CD4-positive, alpha-beta memory T cell (primary cell): ENCODE results near the gene PTPRS. TPM values are rescaled to one million over a fixed set of nuclear protein-coding genes. Genes with fewer than 3 reads are reported as not detected.

Source experiments
- CTCF ChIA-PET: fragments of 350-600 bp; sonication (Branson Sonifier 250); formaldehyde crosslinking; loops from one replicate; lab custom pipeline; 2021; ENCODE audit warnings: inconsistent platforms; ENCODE audit not compliant: partially characterized antibody; lab: Charles Lee
- POLR2A ChIA-PET: fragments of 350-600 bp; sonication (Branson Sonifier 250); formaldehyde crosslinking; loops from one replicate; lab custom pipeline; 2021; ENCODE audit not compliant: partially characterized antibody; lab: Charles Lee
- DNase-seq, 5 donors: peaks; one replicate each; pipeline versions ENCODE4 v3.0.0 to v3.0.0-alpha.2; 2020 to 2022; ENCODE audit warnings: mixed read lengths in 1 of 5
- H3K27ac ChIP-seq: one replicate; pipeline ENCODE4 v1.7.0; 2013; ENCODE audit warnings: low read depth, low read length
- H3K27me3 ChIP-seq: 2 replicates; pipeline ENCODE4 v1.7.0; 2013; ENCODE audit warnings: mild to moderate bottlenecking, low read length, moderate library complexity; ENCODE audit not compliant: insufficient read depth
- H3K36me3 ChIP-seq: 2 replicates; pipeline ENCODE4 v1.7.0; 2013; ENCODE audit warnings: mild to moderate bottlenecking, low read length, moderate library complexity; ENCODE audit not compliant: insufficient read depth
- H3K4me1 ChIP-seq: 2 replicates; pipeline ENCODE4 v1.7.0; 2013; ENCODE audit warnings: mild to moderate bottlenecking, low read length, moderate library complexity; ENCODE audit not compliant: insufficient read depth
- H3K4me3 ChIP-seq, 2 donors: one replicate each; pipeline ENCODE4 v1.7.0; 2013; ENCODE audit warnings: low read length in 2 of 2, mild to moderate bottlenecking in 1 of 2
- H3K9me3 ChIP-seq, 2 donors: one replicate each; pipeline ENCODE4 v1.7.0; 2013; ENCODE audit warnings: low read length in 2 of 2, control low read depth in 1 of 2; ENCODE audit not compliant: control insufficient read depth in 1 of 2
- H3K27ac Mint-ChIP-seq, 7 donors: one replicate each; pipeline ENCODE4 v1.8.0; 2020 to 2021; ENCODE audit warnings: mixed read lengths in 7 of 7, mild to moderate bottlenecking in 6 of 7, inconsistent platforms in 3 of 7, moderate library complexity in 3 of 7
- H3K27me3 Mint-ChIP-seq, 2 donors: one replicate each; pipeline ENCODE4 v1.8.0; 2020 to 2021; ENCODE audit warnings: mixed read lengths in 2 of 2
- H3K36me3 Mint-ChIP-seq, 2 donors: one replicate each; pipeline ENCODE4 v1.8.0; 2020 to 2021; ENCODE audit warnings: mixed read lengths in 2 of 2, inconsistent platforms in 1 of 2, mild to moderate bottlenecking in 1 of 2
- H3K4me1 Mint-ChIP-seq, 4 donors: one replicate each; pipeline ENCODE4 v1.8.0; 2020 to 2021; ENCODE audit warnings: mixed read lengths in 4 of 4, mild to moderate bottlenecking in 1 of 4
- H3K4me3 Mint-ChIP-seq, 8 donors: one replicate each; pipeline ENCODE4 v1.8.0; 2020 to 2021; ENCODE audit warnings: mixed read lengths in 8 of 8, mild to moderate bottlenecking in 7 of 8, moderate library complexity in 6 of 8, inconsistent platforms in 3 of 8
- H3K9me3 Mint-ChIP-seq, 8 donors: one replicate each; pipeline ENCODE4 v1.8.0; 2020 to 2021; ENCODE audit warnings: mixed read lengths in 8 of 8, mild to moderate bottlenecking in 5 of 8, inconsistent platforms in 3 of 8, moderate library complexity in 1 of 8
- intact Hi-C: fragments of 100-400 bp; cut with micrococcal nuclease; formaldehyde crosslinking; loops from one replicate; pipeline ENCODE4 v1.15.1; 2023
- polyA plus RNA-seq, 2 donors: library from polyadenylated mRNA; unstranded; fragments of 300-500 nt; fragmentation: Illumina TruSeq; gene quantifications; one replicate each; pipeline ENCODE4 v1.2.3, GENCODE V29; 2021
- total RNA-seq, 2 experiments: library from RNA; stranded (reverse); gene quantifications; one replicate each; pipeline ENCODE4 v1.2.3, GENCODE V29; 2021

PTPRS gene
- total and polyA plus RNA-seq, 4 experiments from 2014 or later = 0.20 to 0.30 (median 0.26) TPM; not detected in 1

DNA sequence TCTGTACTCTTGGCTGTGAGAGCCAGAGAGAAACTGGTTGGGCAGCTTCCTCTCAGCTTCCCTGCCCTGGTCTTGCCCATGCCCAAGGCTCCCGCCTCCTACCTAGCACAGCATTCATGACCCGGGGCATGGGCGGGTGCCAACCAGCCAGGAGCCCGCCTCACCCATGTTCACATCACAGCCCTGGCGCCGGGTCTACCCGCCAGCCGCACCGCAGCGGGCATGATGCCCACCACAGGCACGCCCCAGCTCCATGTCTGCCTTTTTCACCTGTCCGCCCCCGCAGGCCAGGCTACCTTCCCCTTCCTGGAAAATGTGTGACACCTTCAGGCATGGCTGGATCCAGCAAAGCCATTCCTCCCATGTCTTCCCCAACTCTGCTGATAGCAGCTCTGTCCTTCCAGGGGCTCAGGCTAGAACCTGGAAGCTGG, 42.1 kb downstream of the PTPRS start:
- Histone ChIP-seq H3K27ac (no peak overlapping the region), H3K4me3 (no peak overlapping the region), H3K4me1 (no peaks in the 10 kb centered on the region), H3K27me3 (no peaks in the 10 kb centered on the region), H3K9me3 (no peaks in the 10 kb centered on the region), H3K36me3 (no peaks in the 10 kb centered on the region)
- POLR2A ChIA-PET = no interaction called here
- DNase-seq = no peak
- intact Hi-C loops = no loop called here
- Mint-ChIP-seq H3K4me3 (no peak overlapping the region), H3K36me3 (no peaks in the 10 kb centered on the region), H3K27ac (no peak overlapping the region), H3K27me3 (peaks cover 1 to 5% of the 10 kb centered on the region in 2 donors), H3K9me3 (peaks cover 0 to 8% (median 0%) of the 10 kb centered on the region in 8 donors), H3K4me1 (peaks cover 0 to 5% (median under 1%) of the 10 kb centered on the region in 4 donors)
- CTCF ChIA-PET = no interaction called here

DNA sequence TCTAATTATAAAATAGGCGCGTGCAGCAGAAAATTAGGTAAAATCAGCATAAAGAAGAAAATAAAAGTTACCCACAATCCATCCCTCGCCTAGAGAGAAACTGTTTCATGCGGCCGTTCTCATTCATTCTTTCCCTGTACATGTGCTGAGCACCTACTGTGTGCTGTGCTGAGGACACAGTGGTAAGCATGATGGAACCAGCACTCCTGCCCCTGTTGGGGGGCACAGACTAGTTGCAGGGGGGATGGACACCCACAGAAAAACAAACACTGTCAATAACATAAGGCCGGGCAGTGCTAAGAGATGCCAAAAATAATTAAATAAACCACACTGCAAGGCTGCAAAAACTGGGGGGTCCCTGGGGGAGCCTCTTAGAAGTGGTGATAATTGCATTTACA, 43.3 kb downstream of the PTPRS start:
- H3K36me3 Mint-ChIP-seq = no peaks in the 10 kb centered on the region
- no peak overlapping the region for H3K4me3 Mint-ChIP-seq
- DNase-seq = no peak
- Histone ChIP-seq H3K4me3 (no peak overlapping the region), H3K9me3 (no peaks in the 10 kb centered on the region), H3K4me1 (peaks cover 3% of the 10 kb centered on the region), H3K36me3 (no peaks in the 10 kb centered on the region), H3K27ac (no peak overlapping the region), H3K27me3 (peaks cover 2% of the 10 kb centered on the region)
- intact Hi-C loops = no loop called here
- ChIA-PET CTCF (no interaction called here), POLR2A (no interaction called here)
- peaks cover 0 to 8% (median 0%) of the 10 kb centered on the region in 8 donors for H3K9me3 Mint-ChIP-seq
- H3K4me1 Mint-ChIP-seq = peaks cover 0 to 8% (median 2%) of the 10 kb centered on the region in 4 donors
- peaks cover 1 to 5% of the 10 kb centered on the region in 2 donors for H3K27me3 Mint-ChIP-seq
- peak overlapping the region in 2 of 7 donors; percentile 15 to 36 for H3K27ac Mint-ChIP-seq

DNA sequence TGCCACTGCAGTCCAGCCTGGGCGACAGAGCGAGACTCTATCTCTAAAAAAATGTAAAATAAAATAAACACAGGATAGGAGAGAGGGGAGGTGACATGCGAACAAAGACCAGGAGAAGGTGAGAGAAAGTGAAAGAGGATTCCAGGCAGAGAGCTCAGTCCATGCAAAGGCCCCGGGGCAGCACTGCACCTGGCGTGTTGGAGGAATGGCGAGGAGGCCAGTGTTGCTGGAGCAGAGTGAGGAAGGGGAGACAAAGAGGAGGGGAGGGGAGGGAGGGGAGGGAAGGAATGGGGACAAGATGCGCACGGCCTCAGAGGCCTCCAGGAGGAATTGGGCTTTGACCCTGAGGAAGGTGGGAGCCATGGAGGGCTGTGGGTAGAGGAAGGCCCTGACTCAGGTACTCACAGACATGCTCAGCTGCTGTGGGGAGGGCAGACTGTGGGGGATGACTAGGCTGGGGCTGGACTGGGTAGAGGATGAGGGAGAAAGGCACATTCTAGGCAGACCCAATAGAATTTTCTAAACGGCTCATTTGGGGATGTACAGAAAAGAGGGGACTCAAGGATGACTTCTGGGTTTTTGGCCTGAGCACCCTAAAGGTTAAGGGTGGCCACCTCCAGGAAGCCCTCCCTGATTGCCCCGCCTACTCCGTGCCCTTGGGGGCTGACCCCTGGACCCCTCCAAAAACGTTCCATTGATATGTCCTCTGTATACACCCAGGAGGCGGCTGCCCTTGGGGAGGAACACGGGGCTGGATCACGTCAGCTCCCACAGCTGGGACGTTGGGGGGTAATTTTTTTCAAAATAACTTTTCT, 43.9 kb downstream of the PTPRS start:
- ChIA-PET POLR2A (no interaction called here), CTCF (no interaction called here)
- peak overlapping the region in 1 of 7 donors; percentile 15 for H3K27ac Mint-ChIP-seq
- intact Hi-C loops = no loop called here
- no peak overlapping the region for H3K4me3 Mint-ChIP-seq
- no peaks in the 10 kb centered on the region for H3K36me3 ChIP-seq
- H3K36me3 Mint-ChIP-seq = no peaks in the 10 kb centered on the region
- H3K4me1 Mint-ChIP-seq = peaks cover 2 to 14% (median 7%) of the 10 kb centered on the region in 4 donors
- H3K27ac ChIP-seq = no peak overlapping the region
- no peak overlapping the region for H3K4me3 ChIP-seq
- DNase-seq = no peak
- peaks cover 9% of the 10 kb centered on the region for H3K4me1 ChIP-seq
- peaks cover 5 to 10% of the 10 kb centered on the region in 2 donors for H3K27me3 Mint-ChIP-seq
- H3K9me3 ChIP-seq = no peaks in the 10 kb centered on the region
- peaks cover 9% of the 10 kb centered on the region for H3K27me3 ChIP-seq
- peaks cover 0 to 8% (median 0%) of the 10 kb centered on the region in 8 donors for H3K9me3 Mint-ChIP-seq

DNA sequence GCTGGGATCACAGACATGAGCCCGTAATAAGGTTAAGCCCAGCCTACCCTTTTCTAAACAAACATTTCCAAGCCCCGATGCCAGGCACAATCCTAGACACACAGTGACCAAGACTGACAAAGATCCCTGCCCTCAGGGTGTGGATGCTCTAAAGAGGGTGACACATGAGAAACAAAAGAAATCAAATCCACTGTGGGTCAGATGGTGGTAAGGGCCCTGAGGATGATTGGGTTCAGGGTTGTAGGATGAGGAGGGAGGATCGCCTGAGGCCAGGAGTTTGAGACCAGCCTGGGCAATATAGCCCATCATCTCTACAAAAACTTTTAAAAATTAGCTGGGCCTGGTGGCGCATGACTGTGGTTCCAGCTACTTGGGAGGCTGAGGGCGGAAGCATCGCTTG, 44.6 kb downstream of the PTPRS start:
- Histone ChIP-seq H3K4me1 (peaks cover 12% of the 10 kb centered on the region), H3K27me3 (peaks cover 10% of the 10 kb centered on the region), H3K36me3 (no peaks in the 10 kb centered on the region), H3K9me3 (no peaks in the 10 kb centered on the region), H3K27ac (no peak overlapping the region), H3K4me3 (no peak overlapping the region)
- peaks cover 0 to 8% (median 0%) of the 10 kb centered on the region in 8 donors for H3K9me3 Mint-ChIP-seq
- ChIA-PET POLR2A (no interaction called here), CTCF (no interaction called here)
- no peak for DNase-seq
- peaks cover 4 to 15% (median 9%) of the 10 kb centered on the region in 4 donors for H3K4me1 Mint-ChIP-seq
- H3K4me3 Mint-ChIP-seq = peak overlapping the region in 1 of 8 donors; percentile 40
- H3K27ac Mint-ChIP-seq = no peak overlapping the region
- intact Hi-C loops = no loop called here
- H3K27me3 Mint-ChIP-seq = peaks cover 8 to 13% of the 10 kb centered on the region in 2 donors
- H3K36me3 Mint-ChIP-seq = no peaks in the 10 kb centered on the region

DNA sequence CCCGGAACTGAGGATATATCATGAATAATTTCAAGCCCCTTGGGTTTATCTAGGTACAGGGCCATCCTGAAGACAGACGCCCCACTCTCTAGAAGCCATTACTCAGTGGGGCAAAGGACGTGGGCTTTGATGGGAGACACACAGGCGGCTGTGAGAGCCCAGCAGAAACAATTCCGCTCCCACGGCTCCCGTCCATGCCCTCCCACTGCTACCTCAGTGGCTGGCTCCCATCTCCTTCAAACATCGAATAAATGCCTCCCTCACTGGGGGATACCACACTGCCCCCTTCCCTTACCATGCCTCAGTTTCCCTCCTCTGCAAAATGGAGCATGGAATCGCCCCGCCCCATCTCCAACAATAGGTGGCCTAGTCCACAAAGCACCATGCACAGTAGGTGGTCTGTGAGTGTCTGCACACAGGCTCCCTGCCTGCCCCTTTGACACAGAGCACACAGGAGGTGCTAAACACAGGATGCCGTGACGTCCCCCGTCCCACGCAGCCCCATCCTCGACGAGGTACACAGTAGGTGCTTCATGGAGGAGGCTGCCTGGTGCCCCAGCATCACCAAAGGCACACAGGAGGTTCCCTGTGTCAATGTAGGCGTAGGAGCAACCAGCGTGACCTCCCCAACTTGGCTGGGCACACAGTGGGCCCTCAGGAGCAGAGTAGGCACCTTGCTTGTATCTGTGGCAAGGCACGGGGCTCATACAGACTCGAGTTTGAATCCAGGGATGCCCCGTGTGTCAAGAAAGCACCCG, 46.0 kb downstream of the PTPRS start:
- intact Hi-C loops = no loop called here
- H3K27ac Mint-ChIP-seq = peak overlapping the region in 2 of 7 donors; percentile 24 to 57
- peak overlapping the region; percentile 48 to 67 (median 57) for H3K4me3 Mint-ChIP-seq
- H3K9me3 Mint-ChIP-seq = peaks cover 0 to 7% (median 0%) of the 10 kb centered on the region in 8 donors
- Histone ChIP-seq H3K36me3 (no peaks in the 10 kb centered on the region), H3K27me3 (peaks cover 10% of the 10 kb centered on the region), H3K4me1 (peaks cover 12% of the 10 kb centered on the region), H3K9me3 (no peaks in the 10 kb centered on the region), H3K4me3 (no peak overlapping the region), H3K27ac (no peak overlapping the region)
- H3K4me1 Mint-ChIP-seq = peaks cover 4 to 15% (median 9%) of the 10 kb centered on the region in 4 donors
- ChIA-PET CTCF (no interaction called here), POLR2A (no interaction called here)
- no peak for DNase-seq
- H3K36me3 Mint-ChIP-seq = no peaks in the 10 kb centered on the region
- peaks cover 8 to 13% of the 10 kb centered on the region in 2 donors for H3K27me3 Mint-ChIP-seq

DNA sequence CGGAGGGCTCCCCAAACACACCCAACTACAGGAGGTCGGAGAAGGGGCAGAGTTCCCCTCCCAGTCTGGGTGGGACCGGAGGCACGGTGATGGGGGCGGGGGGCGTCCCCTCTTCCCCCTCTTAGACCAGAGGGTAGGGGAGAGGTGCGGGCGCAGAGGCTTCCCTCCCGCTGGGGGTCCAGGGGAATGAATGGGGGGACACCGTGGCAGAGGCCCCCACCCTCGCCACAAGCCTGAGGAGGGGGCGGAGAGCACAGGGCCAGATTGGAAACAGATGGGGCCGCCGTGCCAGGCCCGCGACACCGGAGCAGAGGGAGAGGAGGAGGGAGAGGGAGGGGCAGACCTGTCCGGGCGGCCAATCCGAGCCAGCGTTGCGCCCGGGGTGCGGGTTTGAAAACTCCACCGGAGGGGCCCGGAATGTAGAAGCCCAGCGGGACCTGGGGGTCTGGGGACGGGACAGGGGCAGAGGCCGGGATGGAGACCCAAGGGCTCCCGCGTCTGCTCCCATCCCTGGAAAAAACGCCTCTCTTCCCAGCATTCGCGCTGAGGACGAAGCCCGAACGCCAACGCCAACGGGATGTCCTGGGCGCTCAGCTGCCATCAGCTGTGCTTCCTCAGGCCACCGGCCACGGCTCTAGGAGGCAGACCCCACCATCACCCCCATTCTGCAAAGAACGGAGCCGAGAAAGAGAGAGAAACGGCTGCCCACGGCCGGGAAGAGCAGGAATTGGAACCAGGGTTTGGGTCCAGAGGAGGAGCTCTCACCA, 46.8 kb downstream of the PTPRS start:
- Mint-ChIP-seq H3K4me3 (peak overlapping the region; percentile 36 to 65 (median 54)), H3K4me1 (peaks cover 6 to 15% (median 9%) of the 10 kb centered on the region in 4 donors), H3K27ac (peak overlapping the region in 2 of 7 donors; percentile 6 to 30), H3K9me3 (peaks cover 0 to 4% (median 0%) of the 10 kb centered on the region in 8 donors), H3K27me3 (peaks cover 11 to 18% of the 10 kb centered on the region in 2 donors), H3K36me3 (no peaks in the 10 kb centered on the region)
- no peak overlapping the region for H3K4me3 ChIP-seq
- CTCF ChIA-PET = no interaction called here
- H3K4me1 ChIP-seq = peaks cover 12% of the 10 kb centered on the region
- no peaks in the 10 kb centered on the region for H3K9me3 ChIP-seq
- POLR2A ChIA-PET = no interaction called here
- intact Hi-C loops = no loop called here
- H3K27me3 ChIP-seq = peaks cover 10% of the 10 kb centered on the region
- DNase-seq = no peak
- no peak overlapping the region for H3K27ac ChIP-seq
- no peaks in the 10 kb centered on the region for H3K36me3 ChIP-seq
